ENCODE results near the gene MORC1.
"Not testable (repeated sequence)": the region's sequence is repeated elsewhere in the genome, so short reads cannot be mapped to it uniquely, and the experiment has no call there.

MORC1 gene, protein sequence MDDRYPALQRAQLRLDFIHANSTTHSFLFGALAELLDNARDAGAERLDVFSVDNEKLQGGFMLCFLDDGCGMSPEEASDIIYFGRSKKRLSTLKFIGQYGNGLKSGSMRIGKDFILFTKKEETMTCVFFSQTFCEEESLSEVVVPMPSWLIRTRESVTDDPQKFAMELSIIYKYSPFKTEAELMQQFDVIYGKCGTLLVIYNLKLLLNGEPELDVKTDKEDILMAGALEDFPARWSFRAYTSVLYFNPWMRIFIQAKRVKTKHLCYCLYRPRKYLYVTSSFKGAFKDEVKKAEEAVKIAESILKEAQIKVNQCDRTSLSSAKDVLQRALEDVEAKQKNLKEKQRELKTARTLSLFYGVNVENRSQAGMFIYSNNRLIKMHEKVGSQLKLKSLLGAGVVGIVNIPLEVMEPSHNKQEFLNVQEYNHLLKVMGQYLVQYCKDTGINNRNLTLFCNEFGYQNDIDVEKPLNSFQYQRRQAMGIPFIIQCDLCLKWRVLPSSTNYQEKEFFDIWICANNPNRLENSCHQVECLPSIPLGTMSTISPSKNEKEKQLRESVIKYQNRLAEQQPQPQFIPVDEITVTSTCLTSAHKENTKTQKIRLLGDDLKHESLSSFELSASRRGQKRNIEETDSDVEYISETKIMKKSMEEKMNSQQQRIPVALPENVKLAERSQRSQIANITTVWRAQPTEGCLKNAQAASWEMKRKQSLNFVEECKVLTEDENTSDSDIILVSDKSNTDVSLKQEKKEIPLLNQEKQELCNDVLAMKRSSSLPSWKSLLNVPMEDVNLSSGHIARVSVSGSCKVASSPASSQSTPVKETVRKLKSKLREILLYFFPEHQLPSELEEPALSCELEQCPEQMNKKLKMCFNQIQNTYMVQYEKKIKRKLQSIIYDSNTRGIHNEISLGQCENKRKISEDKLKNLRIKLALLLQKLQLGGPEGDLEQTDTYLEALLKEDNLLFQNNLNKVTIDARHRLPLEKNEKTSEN

DNA sequence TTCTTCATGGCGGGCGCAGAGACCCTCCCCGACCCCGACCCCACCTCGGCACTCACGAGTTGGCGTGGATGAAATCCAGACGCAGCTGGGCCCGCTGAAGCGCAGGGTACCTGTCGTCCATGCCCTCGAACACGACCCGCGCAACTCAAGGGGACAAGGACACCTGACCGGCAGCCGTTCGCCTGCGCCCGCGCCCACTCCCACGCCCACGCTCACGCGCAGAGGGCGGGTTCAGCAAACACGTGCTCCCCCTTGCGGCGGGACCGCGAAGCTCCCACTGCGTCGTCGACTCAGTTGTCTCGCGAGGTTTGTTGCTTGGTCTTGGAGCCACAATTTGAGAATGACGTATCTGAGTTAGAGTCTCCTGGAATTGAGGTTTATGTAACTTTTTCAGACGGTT is at the start of gene MORC1:
MORC1 (minus strand) TSS at position 196 of the 400 bp plus-strand sequence; CDS start at position 121, 75 bp downstream.
- DNase-seq: no peak

GRCh38 chr3:109165905-109166304 is 48.0 kb upstream of the MORC1 start:
- no peak for DNase-seq

DNA sequence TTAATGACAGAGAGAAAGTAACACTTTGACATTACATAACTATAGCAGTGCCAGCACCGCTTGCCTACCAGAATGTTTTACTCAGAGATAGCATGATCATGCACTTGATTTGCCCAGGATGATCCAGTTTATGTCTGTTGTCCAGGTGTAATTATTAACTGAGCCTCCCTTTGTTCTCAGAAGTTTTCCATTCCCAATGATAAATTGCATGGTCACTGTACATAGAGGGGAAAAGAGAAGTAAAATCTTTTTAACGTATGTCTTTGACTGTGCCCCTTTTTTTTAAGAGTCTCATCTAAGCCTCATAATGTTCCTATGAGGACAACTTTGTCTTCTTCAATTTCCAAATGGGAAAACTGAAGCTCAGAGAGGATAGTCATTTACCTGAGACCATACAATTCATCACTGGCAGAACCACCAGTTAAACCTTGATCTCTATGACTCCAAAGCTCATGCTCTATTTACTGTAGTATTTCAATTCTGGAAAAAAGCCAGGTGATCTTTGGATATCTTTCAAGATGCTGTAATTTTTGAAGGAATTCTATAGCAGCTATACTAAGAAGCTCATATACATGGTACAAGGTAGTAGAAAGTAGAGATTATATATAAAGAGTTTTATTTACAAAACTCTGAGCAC is 43.7 kb upstream of the MORC1 start:
- DNase-seq: no peak

DNA sequence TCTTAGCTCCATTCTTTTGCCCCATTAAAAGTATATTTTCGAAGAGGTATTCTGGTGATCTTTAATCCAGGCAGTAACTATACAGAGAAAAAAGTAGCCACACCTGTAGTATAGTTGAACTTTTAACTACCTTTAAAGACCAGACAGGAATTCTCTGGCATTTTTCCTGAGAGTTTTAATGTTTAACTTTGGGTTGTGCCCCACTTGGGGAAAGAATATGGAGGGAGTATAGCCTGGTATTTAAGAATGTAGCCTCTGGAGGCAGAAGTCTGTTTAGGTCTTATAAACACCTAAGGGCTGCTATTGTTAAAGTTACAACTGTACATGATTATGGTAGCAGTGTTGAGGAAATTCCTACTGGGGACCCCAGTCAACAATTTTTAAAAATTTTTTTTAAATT is 37.9 kb upstream of the MORC1 start:
- no peak for DNase-seq

- no peak for DNase-seq
Measured at GRCh38 chr3:109154979-109155378, 37.0 kb upstream of the MORC1 start.

DNA sequence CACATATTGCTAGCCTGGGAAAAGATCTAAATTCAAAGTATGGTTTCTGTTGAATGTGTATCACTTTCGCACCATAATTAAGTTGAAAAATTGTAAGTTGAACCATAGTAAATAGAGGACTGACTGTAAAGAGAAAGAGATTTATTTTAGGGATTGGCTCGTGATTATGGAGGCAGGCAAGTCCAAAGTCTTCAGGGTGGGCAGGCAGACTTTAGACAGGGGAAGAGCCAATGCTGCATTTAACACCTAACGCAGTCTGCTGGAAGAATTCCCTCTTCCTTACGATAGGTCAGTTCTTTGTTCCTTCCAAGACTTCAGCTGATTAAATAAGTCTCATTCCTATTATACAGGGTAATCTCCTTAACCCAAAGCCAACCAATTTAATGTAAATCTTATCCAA is 34.4 kb upstream of the MORC1 start:
- no peak for DNase-seq

- DNase-seq: no peak
Measured at GRCh38 chr3:109149078-109149477, 31.1 kb upstream of the MORC1 start.

- DNase-seq: no peak
Measured at GRCh38 chr3:109143646-109144045, 25.7 kb upstream of the MORC1 start.

GRCh38 chr3:109140318-109140717 is 22.4 kb upstream of the MORC1 start:
- DNase-seq: no peak

DNA sequence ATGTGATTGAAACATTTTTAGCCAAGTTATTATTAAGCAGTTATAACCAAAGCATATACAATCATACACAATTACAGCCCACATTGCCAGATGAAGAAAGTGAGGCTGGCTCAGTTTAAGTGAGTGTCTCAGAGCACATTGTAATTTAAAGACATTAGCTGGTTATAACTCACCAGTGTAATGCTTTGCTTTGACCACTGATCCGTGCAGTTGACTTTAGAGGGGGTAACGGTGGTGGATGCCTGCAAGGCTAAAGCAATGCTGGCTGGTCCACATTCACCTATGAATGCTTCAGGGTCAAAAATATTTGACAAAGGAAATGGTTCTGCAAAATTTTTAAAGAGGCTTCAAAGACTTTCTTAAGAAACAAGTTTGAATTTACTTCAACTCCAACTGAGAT is 19.8 kb upstream of the MORC1 start:
- DNase-seq: no peak

GRCh38 chr3:109136523-109136922 is 18.6 kb upstream of the MORC1 start, which contains the start of gene C3orf85:
Gene C3orf85 (plus strand): TSS chr3:109136719. CDS start chr3:109136848, 129 bp downstream.
- no peak for DNase-seq

DNA sequence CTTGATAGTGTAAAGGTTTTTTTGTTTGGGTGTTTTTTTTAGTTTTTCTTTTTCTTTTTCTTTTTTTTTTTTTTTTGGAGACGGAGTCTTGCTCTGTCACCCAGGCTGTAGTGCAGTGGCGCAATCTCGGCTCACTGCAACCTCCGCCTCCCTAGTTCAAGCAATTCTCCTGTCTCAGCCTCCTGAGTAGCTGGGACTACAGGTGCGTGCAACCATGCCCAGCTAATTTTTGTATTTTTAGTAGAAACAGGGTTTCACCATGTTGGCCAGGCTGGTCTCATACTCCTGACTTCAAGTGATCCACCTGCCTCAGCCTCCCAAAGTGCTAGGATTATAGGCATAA is 15.5 kb upstream of the MORC1 start:
- DNase-seq: not testable (repeated sequence)

DNA sequence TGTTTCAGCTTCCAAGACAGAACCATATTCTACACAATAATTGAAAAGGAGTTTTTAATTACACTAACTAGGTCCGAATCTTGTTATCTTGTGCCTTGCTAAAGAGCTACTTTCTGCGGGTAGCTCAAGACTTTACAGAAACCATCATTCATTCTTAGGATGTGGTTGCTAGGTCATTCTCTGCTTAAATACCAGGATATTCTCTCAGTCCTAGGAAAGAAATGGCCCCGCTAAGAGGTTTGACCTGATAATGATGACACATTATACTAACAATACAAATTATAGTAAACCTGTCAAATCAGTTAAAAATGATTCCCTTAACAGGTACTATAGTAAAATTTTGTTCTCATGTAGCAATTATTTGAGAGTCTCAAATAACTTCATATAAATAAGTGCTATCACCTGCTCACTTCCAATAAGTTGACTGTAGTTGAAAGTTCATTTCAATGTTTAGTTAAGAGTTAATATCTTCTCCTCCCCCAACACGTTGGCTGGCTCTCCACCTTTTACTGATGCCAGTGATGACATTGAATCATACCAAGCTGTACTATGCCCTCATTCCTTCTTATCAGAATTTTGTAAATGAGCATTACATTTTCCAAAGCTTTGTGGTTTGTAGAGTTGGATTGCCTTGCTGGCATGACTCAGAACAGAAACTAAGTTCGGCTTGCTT is 15.0 kb upstream of the MORC1 start:
- DNase-seq: no peak

DNA sequence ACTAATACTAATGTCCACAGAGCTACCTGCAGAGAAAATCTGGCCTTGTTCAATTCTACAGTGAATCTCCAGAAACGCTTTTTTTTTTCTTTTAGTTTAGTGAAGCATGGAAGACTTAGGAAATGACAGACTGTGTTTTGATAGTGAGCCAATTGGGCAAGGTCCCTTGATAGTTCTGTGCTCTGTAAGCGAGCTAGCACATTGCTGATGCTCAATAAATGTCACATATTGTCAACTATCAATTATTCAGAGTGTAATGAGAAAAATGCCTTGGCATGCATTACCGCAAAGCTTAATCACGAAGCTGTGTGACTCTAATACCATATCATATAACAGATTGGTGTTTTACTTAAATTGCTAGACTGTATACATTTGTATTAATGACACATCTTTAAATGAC is 13.3 kb upstream of the MORC1 start:
- DNase-seq: no peak

GRCh38 chr3:109127553-109127952 is 9.6 kb upstream of the MORC1 start:
- no peak for DNase-seq

GRCh38 chr3:109125902-109126301 is 8.0 kb upstream of the MORC1 start:
- no peak for DNase-seq

DNA sequence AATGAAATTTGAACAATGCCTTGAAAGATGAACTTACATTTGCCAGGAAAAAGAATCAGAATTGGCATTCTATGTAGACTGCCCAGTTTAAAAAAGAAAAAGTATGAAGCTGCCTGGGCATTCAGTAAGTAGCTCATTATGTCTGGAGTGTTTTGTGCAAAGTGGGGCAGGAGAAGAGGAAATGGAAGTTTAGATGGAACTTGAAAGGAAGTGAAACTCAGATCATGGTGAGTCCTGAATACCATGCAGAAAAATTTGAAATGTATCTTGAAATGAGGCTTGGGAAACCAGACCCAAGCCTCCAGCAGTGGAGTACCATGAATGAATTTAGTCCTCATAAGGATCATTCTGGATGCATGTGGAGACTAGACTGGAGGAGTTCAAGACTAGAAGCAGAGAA is 4.8 kb upstream of the MORC1 start:
- DNase-seq: no peak

- DNase-seq: no peak
Measured at GRCh38 chr3:109118584-109118983, 650 bp upstream of the MORC1 start.

- no peak for DNase-seq
Measured at GRCh38 chr3:109116031-109116430, 1.9 kb downstream of the MORC1 start.

- no peak for DNase-seq
Measured at GRCh38 chr3:109115451-109115850, 2.5 kb downstream of the MORC1 start.

DNA sequence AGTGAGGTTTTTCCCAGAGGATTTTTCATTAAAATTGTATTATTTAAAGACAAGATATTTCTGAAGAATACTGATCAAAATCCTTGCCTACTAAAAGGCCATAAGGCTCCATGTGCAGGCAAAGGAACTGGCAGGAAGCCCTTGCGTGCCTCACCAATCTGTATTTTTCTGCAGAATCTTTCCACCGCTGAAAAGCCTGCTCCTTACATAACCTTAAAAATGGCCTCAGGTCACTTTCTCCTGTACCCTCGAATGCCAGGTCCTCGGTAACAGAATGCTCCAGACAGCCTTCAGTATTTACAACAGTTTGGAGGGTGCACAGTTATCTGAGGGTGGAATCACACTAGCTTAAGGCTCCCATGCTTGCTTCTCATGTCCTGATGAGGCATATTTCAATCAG is 3.2 kb downstream of the MORC1 start:
- DNase-seq: no peak

- DNase-seq: no peak
Measured at GRCh38 chr3:109112946-109113760, 4.8 kb downstream of the MORC1 start.

Data from cortex of kidney (tissue), 1 donor.